NCI-H2196 treated with DMSO at 0.1 percent for 48 hours (cell line): Measurements from ENCODE around the gene PPID.
"Not testable (repeated sequence)": the region's sequence is repeated elsewhere in the genome, so short reads cannot be mapped to it uniquely, and the experiment has no call there.

Experiments used
- DNase-seq: peaks from one replicate; lab custom pipeline; 2025; ENCODE audit not compliant: unreplicated experiment; lab: John Stamatoyannopoulos, UW

The PPID gene

GRCh38 chr4:158722917-158723793 is at the start of gene PPID:
Gene PPID (minus strand): TSS chr4:158723396. CDS start chr4:158723288, 108 bp downstream.
- peak; percentile 21 for DNase-seq

DNA sequence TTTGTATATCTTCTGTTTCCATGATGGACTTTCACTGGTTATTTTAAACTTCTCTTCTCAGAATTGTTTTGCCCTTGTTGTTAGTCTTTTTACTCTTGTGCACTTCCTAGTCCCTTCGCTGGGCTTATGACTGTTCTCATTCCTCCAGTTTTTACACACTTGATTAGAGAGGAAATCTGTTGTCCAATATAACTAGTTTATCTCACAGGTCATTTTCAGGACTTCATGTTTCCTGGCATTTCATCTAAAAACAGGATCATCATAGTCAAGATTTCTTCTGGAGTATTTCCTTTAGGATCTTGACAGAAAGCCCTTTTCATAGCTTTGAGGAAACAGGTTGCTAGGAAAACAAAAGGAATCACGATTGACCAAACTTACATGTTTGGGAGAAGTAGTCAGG is 48.6 kb upstream of the PPID start:
- DNase-seq = no peak

DNA sequence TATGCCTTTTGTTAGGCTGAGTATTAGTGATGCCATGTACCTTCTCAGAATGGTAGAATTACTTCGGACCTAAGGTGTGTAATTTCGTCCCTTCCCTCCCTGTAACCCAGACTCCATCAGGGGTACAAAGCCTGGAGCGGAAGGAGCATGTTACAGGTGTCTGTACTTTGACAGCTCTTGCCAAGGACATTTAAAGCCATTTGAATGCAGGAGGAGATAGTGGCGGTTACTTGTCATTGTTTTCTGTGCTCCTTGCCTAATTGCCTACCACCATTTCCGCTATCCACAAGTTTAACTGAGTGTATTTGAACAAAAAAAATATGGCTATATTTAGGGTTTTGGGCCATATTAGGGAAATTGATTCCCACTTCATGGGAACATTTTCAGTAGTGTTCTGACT is 47.5 kb upstream of the PPID start:
- DNase-seq = no peak

DNA sequence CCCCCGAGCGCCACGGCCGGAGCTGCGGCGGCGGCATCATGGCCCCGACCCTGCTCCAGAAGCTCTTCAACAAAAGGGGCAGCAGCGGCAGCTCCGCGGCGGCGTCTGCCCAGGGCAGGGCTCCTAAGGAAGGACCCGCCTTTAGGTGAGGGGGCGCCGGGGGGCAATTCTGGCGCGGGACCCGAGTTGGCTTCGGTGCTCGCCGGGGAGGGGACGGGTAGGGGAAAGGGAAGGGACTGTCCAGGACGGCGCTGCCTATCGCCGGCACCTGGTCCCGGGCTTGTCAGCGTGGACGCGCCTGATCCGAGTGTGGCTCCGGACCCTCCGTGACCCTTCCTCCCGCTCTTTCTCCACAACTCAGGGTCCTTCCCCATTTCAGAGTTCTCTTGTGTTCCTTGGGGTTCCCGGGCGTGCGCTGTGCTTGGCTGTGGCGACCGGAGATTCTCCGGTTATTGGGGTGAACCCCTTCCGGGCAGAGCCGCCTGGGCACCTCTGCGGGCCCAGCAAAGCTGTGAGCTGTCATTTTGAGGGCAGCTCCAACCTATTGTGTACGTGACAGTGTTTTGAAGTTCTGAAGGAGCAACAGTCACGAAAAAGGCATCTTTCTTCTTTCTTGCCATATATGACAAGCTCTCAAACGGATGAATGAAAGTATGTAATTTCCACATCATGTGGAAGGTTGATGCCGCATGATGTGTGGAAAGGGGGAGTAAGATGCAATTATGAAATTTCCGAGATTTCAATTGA is 46.2 kb upstream of the PPID start:
- no peak for DNase-seq

DNA sequence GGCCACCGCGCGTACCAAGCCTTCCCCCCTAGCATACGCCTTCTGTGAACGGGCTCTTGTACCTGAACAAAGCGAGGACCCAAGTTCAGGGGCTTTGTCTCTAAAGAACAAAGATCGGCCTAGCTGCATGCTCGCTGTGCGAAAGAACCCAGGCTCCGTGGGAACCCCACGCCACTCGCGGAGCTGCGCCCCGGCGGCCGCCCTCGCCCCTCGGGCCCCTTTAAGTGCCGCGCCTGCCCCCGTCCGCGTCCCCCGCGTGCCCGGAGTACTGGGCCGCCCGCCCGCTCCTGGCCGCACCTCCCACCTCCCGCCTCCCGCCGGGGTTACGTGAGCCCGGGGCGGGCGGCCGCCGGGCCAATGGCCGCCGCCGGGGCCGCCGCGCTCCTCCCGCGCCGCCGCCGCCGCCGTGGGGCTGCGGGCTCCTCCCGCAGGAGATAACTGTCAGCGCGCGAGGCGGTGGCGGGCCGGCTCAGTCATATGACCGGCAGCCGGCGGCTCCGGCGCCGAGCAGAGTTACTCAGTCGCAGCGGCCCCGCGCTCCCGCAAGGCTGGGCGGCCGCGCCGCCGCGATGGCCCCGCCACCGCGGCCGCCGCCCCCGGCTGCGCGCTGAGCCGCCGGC is 45.5 kb upstream of the PPID start, which contains the start of gene FNIP2:
Gene FNIP2, plus strand, starts transcription at position 472 of the 620 bp plus-strand sequence. CDS start 187 bp downstream, outside the sequence.
- peak; percentile 28 for DNase-seq

DNA sequence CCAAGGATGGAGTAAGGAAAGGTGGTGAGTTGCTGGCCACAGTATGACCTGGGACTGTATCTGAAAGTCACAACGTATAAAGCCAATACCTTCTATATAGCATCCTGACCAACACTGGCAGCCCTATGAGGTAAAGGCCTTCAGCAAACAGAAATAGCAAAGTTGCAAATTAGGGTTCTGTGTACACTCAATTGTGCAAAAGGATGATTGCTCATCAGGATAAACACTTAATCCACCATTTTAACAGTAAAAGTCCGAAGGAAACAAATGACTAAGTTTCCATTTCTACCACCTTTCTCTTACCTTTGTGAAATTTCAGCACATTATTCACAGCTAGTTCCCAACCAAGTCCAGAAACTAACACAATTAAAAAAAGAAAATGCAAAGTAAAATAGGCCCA is 44.3 kb upstream of the PPID start:
- no peak for DNase-seq

GRCh38 chr4:158766434-158767044 is 43.3 kb upstream of the PPID start:
- no peak for DNase-seq

- DNase-seq = no peak
Measured at GRCh38 chr4:158763462-158763861, 40.3 kb upstream of the PPID start.

DNA sequence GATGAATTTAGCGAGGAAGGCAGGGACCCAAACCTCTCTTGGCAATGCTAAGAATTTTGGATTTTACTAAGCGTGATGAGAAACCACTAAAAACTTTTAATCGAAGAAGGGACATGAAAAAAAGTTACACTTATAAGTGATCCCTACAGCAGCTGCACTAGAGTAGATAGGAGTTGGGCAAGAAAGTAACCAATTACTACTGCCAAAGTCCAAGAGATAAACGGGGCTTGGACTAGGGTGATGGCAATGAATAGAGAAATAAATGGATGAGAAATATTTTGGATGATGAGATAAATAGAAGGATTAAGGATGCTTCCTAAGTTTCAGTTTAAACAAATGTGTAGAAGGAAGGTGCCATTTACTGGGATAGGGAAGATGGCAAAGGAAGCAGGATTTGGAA is 39.4 kb upstream of the PPID start:
- no peak for DNase-seq

DNA sequence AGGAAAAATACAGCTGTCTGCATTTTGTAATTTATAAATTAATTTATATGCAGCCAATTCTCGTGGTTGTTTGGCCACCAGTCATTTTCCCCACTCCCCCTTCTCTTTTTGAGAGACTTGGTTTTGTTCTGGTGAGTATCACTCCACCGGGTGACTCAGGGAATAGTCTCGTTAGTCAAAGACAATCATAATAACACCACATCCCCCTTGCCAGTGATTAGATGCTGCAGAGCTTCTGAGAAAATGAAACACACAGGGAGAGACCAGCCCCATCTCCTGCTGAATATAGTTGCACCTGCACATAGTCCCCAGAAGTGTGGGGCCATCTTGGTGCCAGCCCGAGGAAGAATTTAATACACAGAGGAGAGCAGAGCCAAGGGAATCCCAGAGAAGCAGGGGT is 37.7 kb upstream of the PPID start:
- DNase-seq = no peak

DNA sequence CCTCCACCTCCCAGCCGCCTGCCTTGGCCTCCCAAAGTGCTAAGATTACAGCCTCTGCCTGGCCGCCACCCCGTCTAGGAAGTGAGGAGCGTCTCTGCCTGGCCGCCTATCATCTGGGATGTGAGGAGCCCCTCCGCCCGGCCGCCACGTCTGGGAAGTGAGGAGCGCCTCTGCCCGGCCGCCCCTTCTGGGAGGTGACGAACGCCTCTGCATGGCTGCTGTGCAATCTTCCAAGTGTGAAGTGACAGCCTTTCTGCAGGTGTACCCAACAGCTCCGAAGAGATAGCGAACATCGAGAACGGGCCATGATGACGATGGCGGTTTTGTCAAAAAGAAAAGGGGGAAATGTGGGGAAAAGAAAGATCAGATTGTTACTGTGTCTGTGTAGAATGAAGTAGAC is 36.3 kb upstream of the PPID start:
- DNase-seq = not testable (repeated sequence)

DNA sequence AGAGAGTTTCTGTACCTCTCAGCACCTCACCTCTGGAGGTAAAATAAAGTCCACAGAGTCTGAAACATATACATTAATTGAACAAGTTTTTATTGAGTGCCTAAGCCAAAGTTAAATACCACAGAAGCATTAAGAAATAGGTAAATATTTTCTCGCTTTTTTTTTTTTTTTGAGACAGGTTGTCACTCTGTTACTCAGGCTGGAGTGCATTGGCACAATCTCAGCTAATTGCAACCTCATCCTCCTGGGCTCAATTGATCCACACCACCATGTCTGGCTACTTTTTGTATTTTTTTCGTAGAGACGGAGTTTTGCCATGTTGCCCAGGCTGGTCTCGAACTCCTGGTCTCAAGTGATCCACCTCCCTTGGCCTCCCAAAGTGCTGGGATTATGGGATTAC is 35.5 kb upstream of the PPID start:
- no peak for DNase-seq

DNA sequence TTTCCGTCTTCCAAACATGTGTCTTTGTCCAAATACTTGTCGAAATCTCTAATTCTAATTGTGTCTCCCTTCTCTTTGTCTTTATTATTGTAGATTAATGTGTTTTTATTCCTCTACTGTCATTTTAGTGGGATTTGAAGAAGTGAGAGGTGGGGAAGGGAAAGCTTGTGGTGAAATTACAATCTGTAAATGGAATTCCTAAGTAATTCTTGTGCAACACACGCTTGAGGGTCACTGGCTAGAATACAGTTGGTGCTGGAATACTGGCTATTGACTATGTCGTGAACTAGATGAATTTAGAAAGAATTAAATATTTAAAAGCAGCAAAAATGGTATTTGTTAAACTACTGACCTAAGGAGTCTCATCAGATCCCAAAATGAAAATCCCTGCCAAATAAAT is 34.9 kb upstream of the PPID start:
- no peak for DNase-seq

- DNase-seq = no peak
Measured at GRCh38 chr4:158756588-158756987, 33.4 kb upstream of the PPID start.

DNA sequence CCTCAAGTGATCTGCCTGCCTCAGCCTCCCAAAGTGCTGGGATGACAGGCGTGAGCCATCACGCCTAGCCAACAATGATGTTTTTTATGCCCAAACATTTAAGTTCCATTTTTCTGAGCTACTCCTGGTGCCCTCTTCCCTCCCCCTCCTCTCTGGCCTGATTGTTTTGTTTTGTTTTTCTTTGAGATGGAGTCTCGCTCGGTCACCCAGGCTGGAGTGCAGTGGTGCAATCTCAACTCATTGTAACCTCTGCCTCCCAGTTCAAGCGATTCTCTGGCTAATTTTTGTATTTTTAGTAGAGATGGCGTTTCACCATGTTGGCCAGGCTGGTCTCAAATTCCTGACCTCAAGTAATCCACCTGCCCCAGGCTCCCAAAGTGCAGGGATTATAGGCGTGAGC is 32.6 kb upstream of the PPID start:
- DNase-seq = not testable (repeated sequence)

- no peak for DNase-seq
Measured at GRCh38 chr4:158754385-158755180, 31.4 kb upstream of the PPID start.

DNA sequence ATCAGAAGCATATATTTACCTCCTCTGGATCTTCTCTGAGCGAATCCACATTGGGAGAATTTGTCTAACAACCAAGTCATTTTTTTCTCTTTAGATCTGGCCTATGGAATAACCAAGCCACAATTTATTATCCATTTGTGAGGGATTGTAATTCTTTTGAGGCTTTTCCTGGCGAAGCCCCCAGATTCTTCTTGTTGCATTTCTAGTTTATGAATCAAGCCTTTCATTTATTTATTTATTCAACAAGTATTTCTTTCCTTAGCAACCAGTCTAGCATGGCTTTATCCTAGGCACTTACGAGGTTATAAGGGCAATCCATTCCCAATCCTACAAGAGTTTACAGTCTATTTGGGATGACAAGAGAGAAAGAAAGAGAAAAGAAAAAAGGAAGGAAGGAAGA is 27.2 kb upstream of the PPID start:
- no peak for DNase-seq

DNA sequence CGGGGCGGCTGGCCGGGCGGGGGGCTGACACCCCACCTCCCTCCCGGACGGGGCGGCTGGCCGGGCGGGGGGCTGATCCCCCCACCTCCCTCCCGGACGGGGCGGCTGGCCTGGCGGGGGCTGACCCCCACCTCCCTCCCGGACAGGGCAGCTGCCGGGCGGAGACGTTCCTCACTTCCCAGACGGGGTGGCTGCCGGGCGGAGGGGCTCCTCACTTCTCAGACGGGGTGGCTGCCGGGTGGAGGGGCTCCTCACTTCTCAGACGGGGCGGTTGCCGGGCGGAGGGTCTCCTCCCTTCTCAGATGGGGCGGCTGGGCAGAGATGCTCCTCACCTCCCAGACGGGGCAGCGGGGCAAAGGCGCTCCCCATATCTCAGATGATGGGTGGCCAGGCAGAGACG is 23.3 kb upstream of the PPID start:
- not testable (repeated sequence) for DNase-seq

- DNase-seq = no peak
Measured at GRCh38 chr4:158741326-158742021, 18.3 kb upstream of the PPID start.

- DNase-seq = no peak
Measured at GRCh38 chr4:158739600-158739999, 16.4 kb upstream of the PPID start.
